ENCODE data around the gene ZNF282.

The ZNF282 gene

GRCh38 chr7:149195180-149196150, at the start of gene ZNF282:
TSS of gene ZNF282 (plus strand) at chr7:149195546. CDS start at chr7:149195590, 44 bp downstream.
- peak; percentile 72 for DNase-seq

DNA sequence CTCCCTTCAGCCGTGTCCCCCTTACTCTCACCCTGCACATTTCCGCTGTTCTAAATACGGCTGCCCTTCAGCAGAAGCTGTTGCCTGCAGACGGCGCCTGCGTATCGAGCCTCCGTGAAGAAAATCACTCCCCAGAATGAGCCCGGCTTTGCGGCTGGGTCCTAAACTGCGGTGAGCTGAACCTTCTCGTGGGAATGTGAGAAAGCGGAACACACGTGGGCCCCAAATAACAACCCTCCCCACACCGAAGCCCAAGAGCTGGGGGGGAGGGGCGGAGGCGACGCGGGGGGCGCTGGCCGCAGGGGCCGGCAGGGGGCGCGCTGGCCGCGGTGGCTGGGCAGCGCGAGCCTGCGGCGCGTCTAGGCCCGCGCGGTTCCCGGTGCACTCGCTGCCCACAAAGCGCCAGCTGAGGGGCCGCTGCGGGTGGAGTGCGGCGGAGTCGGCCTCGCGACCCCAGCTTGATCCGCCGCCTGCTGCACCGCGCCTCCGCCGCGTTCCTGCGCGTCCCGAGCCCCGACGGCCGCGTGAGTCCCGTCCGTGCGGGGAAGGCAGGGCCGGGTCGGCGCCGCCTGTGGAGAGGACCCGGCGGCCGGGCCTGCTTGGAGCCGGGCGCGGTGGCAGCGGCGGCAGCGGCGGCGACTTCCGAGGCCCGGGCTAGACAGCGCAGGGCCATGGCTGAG, 48.1 kb upstream of the ZNF282 start, which contains the start of gene ZNF398:
Gene ZNF398, plus strand, starts transcription at position 382 of the 680 bp plus-strand sequence. Its CDS starts 290 bp downstream, at position 672.
- peak; percentile 71 for DNase-seq

- DNase-seq: peak; percentile 63
Observed at GRCh38 chr7:149147752-149148653, 47.3 kb upstream of the ZNF282 start.

GRCh38 chr7:149150981-149151380, 44.4 kb upstream of the ZNF282 start:
- no peak for DNase-seq

GRCh38 chr7:149153346-149153745, 42.0 kb upstream of the ZNF282 start:
- DNase-seq: no peak

DNA sequence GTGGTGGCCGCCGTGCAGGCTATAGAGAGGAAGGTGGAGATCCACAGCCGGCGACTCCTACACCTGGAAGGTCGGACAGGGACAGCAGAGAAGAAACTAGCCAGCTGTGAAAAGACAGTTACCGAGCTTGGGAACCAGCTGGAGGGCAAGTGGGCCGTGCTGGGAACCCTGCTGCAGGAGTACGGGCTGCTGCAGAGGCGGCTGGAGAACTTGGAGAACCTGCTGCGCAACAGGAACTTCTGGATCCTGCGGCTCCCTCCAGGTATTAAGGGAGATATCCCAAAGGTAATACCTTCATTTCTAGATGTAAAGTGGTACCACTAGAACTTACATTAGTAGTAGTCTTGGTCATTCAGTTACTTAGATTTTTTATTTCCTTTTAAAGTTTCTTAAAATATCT, 41.3 kb upstream of the ZNF282 start:
- DNase-seq: no peak

DNA sequence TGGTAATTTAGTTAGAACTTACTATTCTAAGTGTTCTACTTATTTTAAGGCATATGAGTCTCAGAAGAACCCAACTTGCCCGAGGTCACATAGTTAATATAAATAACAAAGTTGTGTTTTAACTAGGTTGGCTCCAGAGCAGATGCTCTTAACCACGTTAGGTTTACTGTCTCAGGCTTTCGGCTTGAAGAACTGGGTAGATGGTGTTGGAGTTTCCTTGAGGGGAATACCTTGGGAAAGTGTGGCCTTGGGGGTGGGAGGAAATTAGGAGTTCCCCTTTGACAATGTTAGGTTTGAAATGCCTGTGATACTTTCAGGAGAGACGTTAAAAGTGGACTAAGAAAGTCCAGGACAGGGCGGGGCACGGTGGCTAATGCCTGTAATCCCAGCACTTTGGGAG, 38.4 kb upstream of the ZNF282 start:
- no peak for DNase-seq

DNA sequence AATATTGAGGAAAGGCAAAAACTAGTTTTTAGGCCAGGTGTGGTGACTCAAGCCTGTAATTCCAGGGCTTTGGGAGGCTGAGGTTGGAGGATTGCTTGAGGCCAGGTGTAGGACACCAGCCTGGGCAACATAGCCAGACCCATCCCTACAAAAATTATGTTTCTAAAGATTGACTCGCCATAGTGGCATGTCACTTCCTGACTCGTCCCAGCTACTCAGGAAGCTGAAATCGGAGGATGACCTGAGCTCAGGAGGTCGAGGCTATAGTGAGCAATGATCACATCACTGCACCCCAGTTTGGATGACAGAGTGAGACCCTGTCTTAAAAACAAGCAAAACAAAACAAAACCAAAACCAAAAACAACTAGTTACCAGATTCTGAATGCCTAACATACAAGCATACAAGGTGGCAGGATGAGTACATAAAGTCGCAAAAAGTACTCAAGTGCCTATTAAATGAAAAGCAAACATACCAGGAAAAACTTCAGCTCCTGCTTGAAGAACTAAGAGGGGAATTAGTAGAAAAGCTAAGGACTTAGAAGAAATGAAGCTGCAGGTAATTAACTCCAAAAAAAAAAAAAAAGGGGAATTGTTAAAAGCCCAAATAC, 34.0 kb upstream of the ZNF282 start:
- no peak for DNase-seq

GRCh38 chr7:149166142-149166541, 29.2 kb upstream of the ZNF282 start:
- DNase-seq: no peak

DNA sequence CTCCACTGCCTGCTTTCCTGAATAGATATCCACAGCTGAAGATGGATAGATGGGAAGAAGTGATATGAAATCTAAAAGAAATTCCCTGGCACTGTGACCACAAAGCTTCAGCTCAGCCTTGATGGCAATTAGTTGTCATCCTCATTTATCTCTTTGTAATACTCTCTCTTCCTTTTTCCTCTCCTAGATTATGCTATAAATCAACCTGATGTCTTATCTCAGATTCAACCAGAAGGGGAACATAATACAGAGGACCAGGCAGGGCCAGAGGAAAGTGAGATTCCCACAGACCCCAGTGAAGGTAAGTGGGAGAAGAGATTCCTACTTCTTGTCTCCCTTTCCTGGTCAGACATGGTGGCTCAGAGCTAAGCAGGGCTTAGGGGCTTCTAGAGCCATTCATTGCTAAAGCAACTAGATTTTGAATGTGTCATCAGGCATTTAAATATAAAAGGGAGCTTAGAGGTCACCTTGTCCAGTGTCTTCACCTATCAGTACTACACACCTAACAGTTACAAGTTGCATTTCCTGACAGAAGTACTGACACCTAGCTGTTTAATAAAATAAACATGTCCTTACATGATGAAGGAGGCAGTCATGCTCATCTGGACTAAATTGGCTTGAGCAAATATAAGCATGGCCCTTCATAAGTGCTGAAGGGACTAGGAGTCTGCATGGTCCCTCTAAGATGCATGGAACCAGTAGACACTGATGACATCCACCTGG, 28.6 kb upstream of the ZNF282 start:
- no peak for DNase-seq

DNA sequence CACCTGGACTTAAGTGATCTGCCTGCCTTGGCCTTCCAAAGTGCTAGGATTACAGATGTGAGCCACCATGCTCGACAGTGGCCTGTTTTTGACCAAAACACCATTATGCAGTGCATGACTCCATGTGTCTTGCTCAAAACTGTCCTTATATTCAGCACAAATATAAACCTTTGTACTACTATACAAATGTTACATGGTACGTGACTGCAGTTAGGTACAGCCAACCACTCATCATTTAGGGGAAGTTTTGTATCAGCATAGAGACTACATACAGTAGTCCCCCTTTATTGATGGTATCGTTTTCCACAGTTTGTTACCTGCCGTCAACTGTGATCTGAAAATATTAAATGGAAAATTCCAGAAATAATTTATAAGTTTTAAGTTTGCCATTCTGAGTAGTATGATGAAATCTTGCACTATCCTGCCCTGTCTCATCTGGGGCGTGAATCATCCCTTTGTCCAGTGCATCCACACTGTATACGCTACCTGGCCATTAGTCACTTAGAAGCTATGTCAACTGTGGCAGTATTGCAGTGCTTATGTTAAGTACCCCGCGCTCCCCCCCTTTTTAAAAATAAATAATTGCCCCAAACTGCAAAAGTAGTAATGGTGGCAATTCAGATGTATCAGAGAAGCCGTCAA, 23.3 kb upstream of the ZNF282 start:
- DNase-seq: no peak

- no peak for DNase-seq
Observed at GRCh38 chr7:149172534-149172920, 22.8 kb upstream of the ZNF282 start.

- no peak for DNase-seq
Observed at GRCh38 chr7:149175150-149175549, 20.2 kb upstream of the ZNF282 start.

- DNase-seq: no peak
Observed at GRCh38 chr7:149179241-149179640, 16.1 kb upstream of the ZNF282 start.

DNA sequence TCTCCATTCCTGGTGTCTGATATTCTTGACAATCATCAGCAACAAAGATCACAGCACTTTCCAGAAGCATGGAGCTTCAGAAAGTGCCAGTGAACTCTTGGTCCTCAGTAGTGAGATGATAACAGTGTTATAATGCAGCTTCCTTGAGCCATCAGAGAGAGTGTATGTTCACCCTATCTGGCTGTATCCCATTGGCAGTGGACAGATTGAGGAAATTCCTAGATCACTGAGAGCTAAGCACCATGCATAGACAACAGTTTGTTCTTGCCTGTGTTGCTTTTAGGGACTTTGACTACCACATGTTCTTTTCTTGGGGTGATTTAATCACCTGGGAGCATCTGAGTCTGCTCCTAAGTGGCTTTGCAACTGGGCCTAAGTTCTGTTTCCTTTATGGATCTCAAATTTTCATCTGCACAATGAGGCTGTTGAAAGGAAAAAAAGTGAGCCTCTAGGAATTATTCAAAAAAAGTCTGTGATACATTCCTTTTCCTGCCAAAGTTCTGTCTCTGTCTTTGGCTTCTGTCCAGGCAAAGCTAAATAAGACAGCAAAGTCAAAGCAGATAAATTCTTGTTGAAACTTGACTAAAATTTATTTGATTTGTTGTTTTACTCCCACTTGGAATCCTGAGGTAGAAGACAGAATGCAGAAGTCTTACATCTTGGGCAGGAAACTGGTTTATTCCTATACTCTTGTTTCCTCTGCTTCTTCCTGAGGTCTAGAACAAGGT, 14.5 kb upstream of the ZNF282 start:
- DNase-seq: no peak

GRCh38 chr7:149181450-149181790, 13.9 kb upstream of the ZNF282 start:
- no peak for DNase-seq

DNA sequence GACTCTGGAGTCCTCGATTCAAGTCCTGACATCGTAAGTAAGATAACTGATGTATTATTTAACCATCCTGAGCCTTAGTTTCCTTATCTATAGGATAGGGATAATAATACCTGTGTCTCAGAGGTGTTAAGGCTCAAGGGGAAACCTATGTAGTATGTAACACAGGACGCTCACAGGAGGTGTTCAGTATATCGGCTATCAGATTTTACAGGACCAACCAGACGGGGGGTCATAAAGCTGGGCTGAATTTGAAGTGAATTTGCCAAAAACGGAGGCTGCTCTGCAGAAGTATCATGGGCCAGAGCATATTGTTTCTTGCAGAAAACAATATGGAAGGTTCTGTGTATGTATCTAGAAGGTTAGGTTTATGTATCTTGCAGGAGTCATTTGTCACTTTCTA, 11.1 kb upstream of the ZNF282 start:
- no peak for DNase-seq

DNA sequence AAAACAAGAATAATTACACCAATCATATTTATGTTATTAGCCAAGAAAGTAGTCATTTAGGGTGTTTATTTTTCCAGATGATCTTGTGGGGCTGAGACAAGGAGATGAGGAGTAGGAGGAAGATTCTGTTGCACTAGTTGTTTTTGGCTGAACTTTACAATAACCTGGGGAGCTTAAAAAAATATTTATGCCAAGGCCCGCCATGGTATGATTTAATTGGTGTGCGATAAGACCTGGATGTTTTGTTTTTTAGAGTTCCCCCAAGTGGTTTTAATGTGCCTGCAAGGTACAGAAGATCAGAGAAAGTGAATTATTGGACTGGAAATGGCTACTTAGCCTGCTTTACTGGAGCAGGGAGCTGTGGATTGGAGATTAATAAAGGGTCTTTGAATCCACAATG, 7.1 kb upstream of the ZNF282 start:
- DNase-seq: no peak

DNA sequence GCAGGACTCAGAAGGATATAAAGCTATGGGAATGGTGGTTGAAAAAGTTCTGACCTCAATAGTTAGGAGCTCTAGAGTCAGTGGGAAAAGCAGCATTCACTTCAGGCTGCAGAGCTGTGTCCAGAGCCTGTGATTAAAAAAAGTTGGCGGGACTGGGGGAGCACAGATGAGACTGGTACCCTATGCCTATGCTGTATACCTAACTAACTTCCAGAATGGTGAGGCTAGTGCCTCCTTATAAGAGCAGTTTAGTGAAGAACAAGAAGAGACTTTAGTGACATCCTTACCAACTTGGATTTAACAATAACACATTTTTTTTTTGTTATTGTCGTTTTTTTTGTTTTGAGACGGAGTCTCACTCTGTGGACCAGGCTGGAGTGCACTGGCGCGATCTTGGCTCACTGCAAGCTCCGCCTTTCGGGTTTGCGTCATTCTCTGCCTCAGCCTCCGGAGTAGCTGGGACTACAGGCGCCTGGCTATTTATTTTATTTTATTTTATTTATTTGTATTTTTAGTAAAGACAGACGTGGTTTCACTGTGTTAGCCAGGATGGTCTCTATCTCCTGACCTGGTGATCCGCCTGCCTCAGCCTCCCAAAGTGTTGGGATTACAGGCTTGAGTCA, 6.6 kb upstream of the ZNF282 start:
- no peak for DNase-seq

- no peak for DNase-seq
Observed at GRCh38 chr7:149191851-149192250, 3.5 kb upstream of the ZNF282 start.

Measured in stimulated activated naive CD4-positive, alpha-beta T cell treated with Interleukin-2 at 50 U/mL for 16 hours (primary cell).